A549 (cell line): ENCODE results near the gene PLPPR3. TPM values are rescaled to one million over a fixed set of nuclear protein-coding genes. Genes with fewer than 3 reads are reported as not detected.

Experiments
- ATAC-seq, 2 experiments: fragments of 200-7000 bp in 1 of 2; fragments of >200 bp in 1 of 2; cut with Nextera tagmentation in 1 of 2; cut with Tn5 transposase in 1 of 2; 3 replicates each; pipeline versions ENCODE4 v1.8.0 to v1.9.1; 2018 to 2020; ENCODE audit warnings: mild to moderate bottlenecking in 1 of 2, moderate library complexity in 1 of 2
- CTCF ChIA-PET: fragments of 300-600 bp; sonication (Branson Sonifier 250); formaldehyde crosslinking; extraction: SDS; loops from one replicate; lab custom pipeline; 2021; ENCODE audit warnings: antibody characterized with exemption, inconsistent platforms; lab: Yijun Ruan, JAX
- POLR2A ChIA-PET: fragments of 350-600 bp; formaldehyde crosslinking; extraction: SDS; loops from one replicate; lab custom pipeline; 2021; ENCODE audit warnings: antibody characterized with exemption, inconsistent platforms; lab: Yijun Ruan, JAX
- DNase-seq, 2 experiments: peaks; one replicate each; pipeline versions ENCODE4 v3.0.0 to v3.0.0-alpha.2; 2011 to 2016; ENCODE audit warnings: low read depth in 1 of 2, low spot score in 1 of 2
- FAIRE-seq: peaks from 2 replicates; lab custom pipeline; 2011; peaks lifted over from hg19 to GRCh38; lab: Jason Lieb, UNC
- H3K27ac ChIP-seq, 2 experiments: fragments of >200 bp; sonication (Bioruptor Twin); formaldehyde crosslinking; 3 replicates each; pipeline ENCODE4 v1.5.1; 2016 to 2017
- H3K4me1 ChIP-seq: fragments of >200 bp; sonication (Bioruptor Twin); formaldehyde crosslinking; 3 replicates; pipeline ENCODE4 v1.6.1; 2016
- H3K4me2 ChIP-seq: fragments of >200 bp; sonication (Bioruptor Twin); formaldehyde crosslinking; 3 replicates; pipeline ENCODE4 v1.6.1; 2016
- H3K4me3 ChIP-seq: fragments of >200 bp; sonication (Bioruptor Twin); formaldehyde crosslinking; 3 replicates; pipeline ENCODE4 v1.5.1; 2016
- H3K9me3 ChIP-seq: fragments of >200 bp; sonication (Bioruptor Twin); formaldehyde crosslinking; 3 replicates; pipeline ENCODE4 v1.6.1; 2016
- ATOH8 ChIP-seq: fragments of 250-450 bp; sonication (Bioruptor Pico); IDR thresholded peaks from 2 replicates; pipeline ENCODE4 v1.5.0; 2020; ENCODE audit warnings: low read depth, mild to moderate bottlenecking, moderate library complexity
- CBX8 ChIP-seq: fragments of 200-600 bp; sonication (generic); IDR thresholded peaks from 2 replicates; pipeline ENCODE4 v1.6.1; 2016
- CHD2 ChIP-seq: fragments of 150-350 bp; IDR thresholded peaks from 2 replicates; pipeline ENCODE4 v1.6.1; 2014; ENCODE audit warnings: low read length; ENCODE audit not compliant: partially characterized antibody
- EHF ChIP-seq: fragments of 250-450 bp; sonication (Bioruptor Pico); IDR thresholded peaks from 2 replicates; pipeline ENCODE4 v1.5.0; 2020; ENCODE audit warnings: mild to moderate bottlenecking
- FOSB ChIP-seq: fragments of 250-450 bp; sonication (Bioruptor Pico); IDR thresholded peaks from 2 replicates; pipeline ENCODE4 v1.5.0; 2020; ENCODE audit warnings: mild to moderate bottlenecking, moderate library complexity
- GATA3 ChIP-seq: IDR thresholded peaks from 2 replicates; pipeline ENCODE4 v1.6.1; 2012; ENCODE audit warnings: borderline replicate concordance
- JUN ChIP-seq, 2 experiments: fragments of >200 bp; sonication (Bioruptor Twin); formaldehyde crosslinking; IDR thresholded peaks; 2 replicates in 1 of 2; 3 replicates in 1 of 2; pipeline ENCODE4 v1.6.1; 2016 to 2017
- JUNB ChIP-seq: fragments of >200 bp; sonication (Bioruptor Twin); formaldehyde crosslinking; IDR thresholded peaks from 2 replicates; pipeline ENCODE4 v1.6.1; 2016
- KDM1A ChIP-seq: fragments of 200-600 bp; sonication (generic); IDR thresholded peaks from 2 replicates; pipeline ENCODE4 v1.6.1; 2016; ENCODE audit warnings: low read depth, mild to moderate bottlenecking
- NPAS2 ChIP-seq: fragments of 250-450 bp; sonication (Bioruptor Pico); IDR thresholded peaks from 2 replicates; pipeline ENCODE4 v1.8.0; 2022; ENCODE audit warnings: mild to moderate bottlenecking, moderate library complexity, borderline replicate concordance
- PHF8 ChIP-seq: fragments of 200-600 bp; sonication (generic); IDR thresholded peaks from 2 replicates; pipeline ENCODE4 v1.6.1; 2016; ENCODE audit warnings: low read depth, mild to moderate bottlenecking, antibody characterized with exemption, moderate library complexity, borderline replicate concordance
- RFX5 ChIP-seq: fragments of 450-650 bp; IDR thresholded peaks from 2 replicates; pipeline ENCODE4 v1.7.1; 2014; ENCODE audit warnings: antibody characterized with exemption, mild to moderate bottlenecking, moderate library complexity
- SMC3 ChIP-seq: fragments of >200 bp; sonication (Bioruptor Twin); formaldehyde crosslinking; IDR thresholded peaks from 3 replicates; pipeline ENCODE4 v1.6.1; 2018; ENCODE audit warnings: inconsistent platforms
- TFCP2L1 ChIP-seq: fragments of 250-450 bp; sonication (Bioruptor Pico); IDR thresholded peaks from 2 replicates; pipeline ENCODE4 v1.5.0; 2021; ENCODE audit warnings: mild to moderate bottlenecking
- ZFP36 ChIP-seq: fragments of 450-650 bp; IDR thresholded peaks from 2 replicates; pipeline ENCODE4 v1.6.1; 2014; ENCODE audit warnings: borderline replicate concordance; ENCODE audit not compliant: partially characterized antibody
- WGBS: methylation state at CpG from one replicate; pipeline ENCODE4 v1.1.6; 2017; ENCODE audit errors: missing lambda C conversion rate; 5-methylcytosine and 5-hydroxymethylcytosine counted together
- polyA plus RNA-seq, 4 experiments: library from polyadenylated mRNA; depleted of rRNA in 3 of 4; stranded (reverse); fragments of >200 nt; fragmentation: RNase III in 1 of 4; extraction: RNeasy Plus Mini Kit Qiagen cat#74134 plus additional on column Dnase treatment in 1 of 4; gene quantifications; 2 replicates in 3 of 4; 3 replicates in 1 of 4; pipeline ENCODE4 v1.2.3, GENCODE V29; 2011 to 2017
- small RNA-seq, 6 experiments: library from RNA; depleted of rRNA; stranded (forward); fragments of <200 nt; gene quantifications; one replicate each; pipeline ENCODE3, GENCODE V24; 2012
- TF ChIP-seq, protein P1 (sequence below): fragments of >200 bp; sonication (Bioruptor Twin); formaldehyde crosslinking; IDR thresholded peaks from 3 replicates; pipeline ENCODE4 v1.6.1; 2016
- TF ChIP-seq, protein P2 (sequence below): IDR thresholded peaks from 2 replicates; pipeline ENCODE4 v1.6.1; 2012

PLPPR3 gene
- polyA plus RNA-seq, 2 of the 4 experiments (the other 2 are of a cell fraction): 2.6 to 3.7 TPM

GRCh38 chr19:764301-764700 lies 57.5 kb downstream of the PLPPR3 start:
- DNase-seq (no peak), FAIRE-seq (no peak), ATAC-seq (0 out of 6 replicates have a peak, but pooled peaks of 1 of the 2 experiments have one; percentile 39)
- Histone ChIP-seq H3K4me1 (peaks cover 11% of the 10 kb centered on the region; the same call in 2 of the 3 replicates), H3K4me3 (no peak overlapping the region), H3K27ac (peak overlapping the region in 1 of 2 experiments; percentile 40; a peak in 2 of 6 replicates), H3K4me2 (no peak overlapping the region), H3K9me3 (no peaks in the 10 kb centered on the region)
- POLR2A ChIA-PET: interaction anchor here (3.1 kb wide), 1 partner anchor 12 kb away, joined by 15 read pairs; no protein-coding TSS in a partner anchor
- CTCF ChIA-PET: no interaction called here
- TF ChIP-seq EHF (CRISPR knock-in tag): no peak
- TF ChIP-seq GATA3: no peak
- no peak for TF ChIP-seq CHD2
- TF ChIP-seq, protein P1, sequence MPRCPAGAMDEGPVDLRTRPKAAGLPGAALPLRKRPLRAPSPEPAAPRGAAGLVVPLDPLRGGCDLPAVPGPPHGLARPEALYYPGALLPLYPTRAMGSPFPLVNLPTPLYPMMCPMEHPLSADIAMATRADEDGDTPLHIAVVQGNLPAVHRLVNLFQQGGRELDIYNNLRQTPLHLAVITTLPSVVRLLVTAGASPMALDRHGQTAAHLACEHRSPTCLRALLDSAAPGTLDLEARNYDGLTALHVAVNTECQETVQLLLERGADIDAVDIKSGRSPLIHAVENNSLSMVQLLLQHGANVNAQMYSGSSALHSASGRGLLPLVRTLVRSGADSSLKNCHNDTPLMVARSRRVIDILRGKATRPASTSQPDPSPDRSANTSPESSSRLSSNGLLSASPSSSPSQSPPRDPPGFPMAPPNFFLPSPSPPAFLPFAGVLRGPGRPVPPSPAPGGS: no peak
- no peak for TF ChIP-seq ATOH8 (CRISPR knock-in tag)
- TF ChIP-seq NPAS2 (CRISPR knock-in tag): no peak
- TF ChIP-seq TFCP2L1 (CRISPR knock-in tag): no peak
- 94% methylated on average over 9 of the region's 12 CpGs for WGBS

- H3K4me2 ChIP-seq: no peak overlapping the region
- no peak for FAIRE-seq
- H3K4me3 ChIP-seq: no peak overlapping the region
- POLR2A ChIA-PET: interaction anchor here (3.1 kb wide), 1 partner anchor 11 kb away, joined by 15 read pairs; no protein-coding TSS in a partner anchor
- TF ChIP-seq, protein P2, sequence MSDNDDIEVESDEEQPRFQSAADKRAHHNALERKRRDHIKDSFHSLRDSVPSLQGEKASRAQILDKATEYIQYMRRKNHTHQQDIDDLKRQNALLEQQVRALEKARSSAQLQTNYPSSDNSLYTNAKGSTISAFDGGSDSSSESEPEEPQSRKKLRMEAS: no peak
- TF ChIP-seq SMC3: no peak
- TF ChIP-seq ZFP36: peak; percentile 50
- no peak for TF ChIP-seq JUN (IDR thresholded peaks at IDR 0.05)
- TF ChIP-seq FOSB: no peak
- no peak for TF ChIP-seq JUNB
- no peak for TF ChIP-seq ATOH8 (CRISPR knock-in tag)
- no peak for TF ChIP-seq RFX5
- no peak for TF ChIP-seq CBX8
- TF ChIP-seq, all 56 proteins: peak for 1
- CTCF ChIA-PET: no interaction called here
- Histone ChIP-seq H3K4me1 (peaks cover 9% of the 10 kb centered on the region; the same call in 2 of the 3 replicates), H3K27ac (peak overlapping the region in 1 of 2 experiments; percentile 40; a peak in 2 of 6 replicates), H3K9me3 (peaks cover 2% of the 10 kb centered on the region; the same call in 1 of the 3 replicates)
- 92% methylated on average over 6 of the region's 6 CpGs for WGBS
- no peak for ATAC-seq
- DNase-seq: no peak
Observed at GRCh38 chr19:763869-764268, 57.9 kb downstream of the PLPPR3 start.

GRCh38 chr19:763181-763580 lies 58.6 kb downstream of the PLPPR3 start:
- FAIRE-seq: no peak
- POLR2A ChIA-PET: interaction anchor here (3.1 kb wide), 1 partner anchor 11 kb away, joined by 15 read pairs; no protein-coding TSS in a partner anchor

More at GRCh38 chr19:763181-763580, 58.6 kb downstream of the PLPPR3 start:
- no peak for DNase-seq
- Histone ChIP-seq H3K4me3 (no peak overlapping the region), H3K4me1 (peaks cover 2% of the 10 kb centered on the region; the same call in 1 of the 3 replicates), H3K4me2 (no peak overlapping the region), H3K9me3 (peaks cover 8% of the 10 kb centered on the region), H3K27ac (peak overlapping the region in 1 of 2 experiments; percentile 54; a peak in 2 of 6 replicates)
- TF ChIP-seq KDM1A (peak; percentile 72; the same call in 1 of the 2 replicates), PHF8 (no peak)
- 92% methylated on average over 10 of the region's 10 CpGs for WGBS
- no peak for ATAC-seq
- CTCF ChIA-PET: no interaction called here

Small RNAs within 50 kb of the gene (small RNA-seq; reads per million reads assigned to genes)
- 0 reads per million in 6 experiments for gene MIR3187

Other genes starting within 250 kb of the PLPPR3 start
- gene BSG, start 249.4 kb downstream of the PLPPR3 start, polyA plus RNA-seq (2011; rRNA removed): 237 and 285 TPM in 2 replicates
- gene BSG, start 249.4 kb downstream of the PLPPR3 start, polyA plus RNA-seq (2017; fragmentation: RNase III; extraction: RNeasy Plus Mini Kit Qiagen cat#74134 plus additional on column Dnase treatment): 528 to 583 TPM (median 579 TPM) in 3 replicates
- gene HCN2, start 232.1 kb downstream of the PLPPR3 start, polyA plus RNA-seq (2011; rRNA removed): 2.7 and 7.1 TPM in 2 replicates
- 23.2 to 24.8 TPM (median 24.7 TPM) in 3 replicates for gene HCN2, start 232.1 kb downstream of the PLPPR3 start, polyA plus RNA-seq (2017; fragmentation: RNase III; extraction: RNeasy Plus Mini Kit Qiagen cat#74134 plus additional on column Dnase treatment)
- gene POLRMT, start 188.4 kb downstream of the PLPPR3 start, polyA plus RNA-seq (2011; rRNA removed): 41.9 and 59.8 TPM in 2 replicates
- gene POLRMT, start 188.4 kb downstream of the PLPPR3 start, polyA plus RNA-seq (2017; fragmentation: RNase III; extraction: RNeasy Plus Mini Kit Qiagen cat#74134 plus additional on column Dnase treatment): 65.0 to 68.8 TPM (median 66.5 TPM) in 3 replicates
- 0.13 TPM in 1 of 2 replicates, not detected in the other for gene FGF22, start 182.1 kb downstream of the PLPPR3 start, polyA plus RNA-seq (2011; rRNA removed)
- 0.79 to 1.1 TPM (median 1.0 TPM) in 3 replicates for gene FGF22, start 182.1 kb downstream of the PLPPR3 start, polyA plus RNA-seq (2017; fragmentation: RNase III; extraction: RNeasy Plus Mini Kit Qiagen cat#74134 plus additional on column Dnase treatment)
- gene RNF126, start 158.7 kb downstream of the PLPPR3 start, polyA plus RNA-seq (2011; rRNA removed): 3.1 and 4.9 TPM in 2 replicates
- 35.0 to 36.3 TPM (median 35.4 TPM) in 3 replicates for gene RNF126, start 158.7 kb downstream of the PLPPR3 start, polyA plus RNA-seq (2017; fragmentation: RNase III; extraction: RNeasy Plus Mini Kit Qiagen cat#74134 plus additional on column Dnase treatment)
- 45.5 and 58.1 TPM in 2 replicates for gene FSTL3, start 145.6 kb downstream of the PLPPR3 start, polyA plus RNA-seq (2011; rRNA removed)
- gene FSTL3, start 145.6 kb downstream of the PLPPR3 start, polyA plus RNA-seq (2017; fragmentation: RNase III; extraction: RNeasy Plus Mini Kit Qiagen cat#74134 plus additional on column Dnase treatment): 110 to 131 TPM (median 118 TPM) in 3 replicates
- 0.10 TPM in 1 of 2 replicates, not detected in the other for gene PRSS57, start 126.5 kb downstream of the PLPPR3 start, polyA plus RNA-seq (2011; rRNA removed)
- gene PRSS57, start 126.5 kb downstream of the PLPPR3 start, polyA plus RNA-seq (2017; fragmentation: RNase III; extraction: RNeasy Plus Mini Kit Qiagen cat#74134 plus additional on column Dnase treatment): not detected in 3 replicates
- gene PALM, start 113.0 kb downstream of the PLPPR3 start, polyA plus RNA-seq (2011; rRNA removed): 2.0 and 3.0 TPM in 2 replicates
- gene PALM, start 113.0 kb downstream of the PLPPR3 start, polyA plus RNA-seq (2017; fragmentation: RNase III; extraction: RNeasy Plus Mini Kit Qiagen cat#74134 plus additional on column Dnase treatment): 11.4 to 17.5 TPM (median 15.7 TPM) in 3 replicates
- 38.3 and 46.5 TPM in 2 replicates for gene MISP, start 70.8 kb downstream of the PLPPR3 start, polyA plus RNA-seq (2011; rRNA removed)
- 56.9 to 62.7 TPM (median 61.4 TPM) in 3 replicates for gene MISP, start 70.8 kb downstream of the PLPPR3 start, polyA plus RNA-seq (2017; fragmentation: RNase III; extraction: RNeasy Plus Mini Kit Qiagen cat#74134 plus additional on column Dnase treatment)
- gene PTBP1, start 24.5 kb downstream of the PLPPR3 start, polyA plus RNA-seq (2011; rRNA removed): 144 and 207 TPM in 2 replicates
- gene PTBP1, start 24.5 kb downstream of the PLPPR3 start, polyA plus RNA-seq (2017; fragmentation: RNase III; extraction: RNeasy Plus Mini Kit Qiagen cat#74134 plus additional on column Dnase treatment): 264 to 299 TPM (median 285 TPM) in 3 replicates
- 0.15 and 0.31 TPM in 2 replicates for gene AZU1, start 5.9 kb upstream of the PLPPR3 start, polyA plus RNA-seq (2011; rRNA removed)
- gene AZU1, start 5.9 kb upstream of the PLPPR3 start, polyA plus RNA-seq (2017; fragmentation: RNase III; extraction: RNeasy Plus Mini Kit Qiagen cat#74134 plus additional on column Dnase treatment): 0.26 to 0.55 TPM (median 0.32 TPM) in 3 replicates
- gene PRTN3, start 19.0 kb upstream of the PLPPR3 start, polyA plus RNA-seq (2011; rRNA removed): 0.21 and 0.36 TPM in 2 replicates
- 0.18 to 0.39 TPM (median 0.24 TPM) in 3 replicates for gene PRTN3, start 19.0 kb upstream of the PLPPR3 start, polyA plus RNA-seq (2017; fragmentation: RNase III; extraction: RNeasy Plus Mini Kit Qiagen cat#74134 plus additional on column Dnase treatment)
- gene ELANE, start 30.3 kb upstream of the PLPPR3 start, polyA plus RNA-seq (2011; rRNA removed): 0.15 and 0.35 TPM in 2 replicates
- gene ELANE, start 30.3 kb upstream of the PLPPR3 start, polyA plus RNA-seq (2017; fragmentation: RNase III; extraction: RNeasy Plus Mini Kit Qiagen cat#74134 plus additional on column Dnase treatment): 0.14 to 0.15 TPM (median 0.15 TPM) in 3 replicates
- 7.6 TPM in 2 replicates for gene CFD, start 37.7 kb upstream of the PLPPR3 start, polyA plus RNA-seq (2011; rRNA removed)
- 13.8 to 14.8 TPM (median 14.3 TPM) in 3 replicates for gene CFD, start 37.7 kb upstream of the PLPPR3 start, polyA plus RNA-seq (2017; fragmentation: RNase III; extraction: RNeasy Plus Mini Kit Qiagen cat#74134 plus additional on column Dnase treatment)
- 8.0 TPM in 2 replicates for gene MED16, start 71.2 kb upstream of the PLPPR3 start, polyA plus RNA-seq (2011; rRNA removed)
- gene MED16, start 71.2 kb upstream of the PLPPR3 start, polyA plus RNA-seq (2017; fragmentation: RNase III; extraction: RNeasy Plus Mini Kit Qiagen cat#74134 plus additional on column Dnase treatment): 11.9 to 13.9 TPM (median 12.7 TPM) in 3 replicates
- gene RNU6-9, start 71.5 kb upstream of the PLPPR3 start, polyA plus RNA-seq (2011; rRNA removed): not detected in 2 replicates
- gene RNU6-9, start 71.5 kb upstream of the PLPPR3 start, polyA plus RNA-seq (2017; fragmentation: RNase III; extraction: RNeasy Plus Mini Kit Qiagen cat#74134 plus additional on column Dnase treatment): not detected in 3 replicates
- 16.9 and 22.7 TPM in 2 replicates for gene R3HDM4, start 91.3 kb upstream of the PLPPR3 start, polyA plus RNA-seq (2011; rRNA removed)
- 18.8 to 24.8 TPM (median 20.7 TPM) in 3 replicates for gene R3HDM4, start 91.3 kb upstream of the PLPPR3 start, polyA plus RNA-seq (2017; fragmentation: RNase III; extraction: RNeasy Plus Mini Kit Qiagen cat#74134 plus additional on column Dnase treatment)
- gene KISS1R, start 95.4 kb upstream of the PLPPR3 start, polyA plus RNA-seq (2011; rRNA removed): 0.05 and 0.14 TPM in 2 replicates
- gene KISS1R, start 95.4 kb upstream of the PLPPR3 start, polyA plus RNA-seq (2017; fragmentation: RNase III; extraction: RNeasy Plus Mini Kit Qiagen cat#74134 plus additional on column Dnase treatment): 0.18 to 0.79 TPM (median 0.38 TPM) in 3 replicates
- 3.3 and 3.4 TPM in 2 replicates for gene ARID3A, start 104.1 kb upstream of the PLPPR3 start, polyA plus RNA-seq (2011; rRNA removed)
- gene ARID3A, start 104.1 kb upstream of the PLPPR3 start, polyA plus RNA-seq (2017; fragmentation: RNase III; extraction: RNeasy Plus Mini Kit Qiagen cat#74134 plus additional on column Dnase treatment): 4.6 to 6.1 TPM (median 5.4 TPM) in 3 replicates
- gene WDR18, start 162.4 kb upstream of the PLPPR3 start, polyA plus RNA-seq (2011; rRNA removed): 22.2 and 23.8 TPM in 2 replicates
- 41.7 to 48.9 TPM (median 48.1 TPM) in 3 replicates for gene WDR18, start 162.4 kb upstream of the PLPPR3 start, polyA plus RNA-seq (2017; fragmentation: RNase III; extraction: RNeasy Plus Mini Kit Qiagen cat#74134 plus additional on column Dnase treatment)
- 0.65 and 0.67 TPM in 2 replicates for gene GRIN3B, start 178.5 kb upstream of the PLPPR3 start, polyA plus RNA-seq (2011; rRNA removed)
- gene GRIN3B, start 178.5 kb upstream of the PLPPR3 start, polyA plus RNA-seq (2017; fragmentation: RNase III; extraction: RNeasy Plus Mini Kit Qiagen cat#74134 plus additional on column Dnase treatment): 1.1 to 1.5 TPM (median 1.5 TPM) in 3 replicates
- 45.6 and 53.3 TPM in 2 replicates for gene TMEM259, start 199.2 kb upstream of the PLPPR3 start, polyA plus RNA-seq (2011; rRNA removed)
- gene TMEM259, start 199.2 kb upstream of the PLPPR3 start, polyA plus RNA-seq (2017; fragmentation: RNase III; extraction: RNeasy Plus Mini Kit Qiagen cat#74134 plus additional on column Dnase treatment): 71.1 to 82.2 TPM (median 78.3 TPM) in 3 replicates
- not detected in 2 replicates for gene RNU6-2, start 199.6 kb upstream of the PLPPR3 start, polyA plus RNA-seq (2011; rRNA removed)
- gene RNU6-2, start 199.6 kb upstream of the PLPPR3 start, polyA plus RNA-seq (2017; fragmentation: RNase III; extraction: RNeasy Plus Mini Kit Qiagen cat#74134 plus additional on column Dnase treatment): not detected in 3 replicates
- 31.7 and 32.2 TPM in 2 replicates for gene CNN2, start 204.7 kb upstream of the PLPPR3 start, polyA plus RNA-seq (2011; rRNA removed)
- 99.3 to 115 TPM (median 101 TPM) in 3 replicates for gene CNN2, start 204.7 kb upstream of the PLPPR3 start, polyA plus RNA-seq (2017; fragmentation: RNase III; extraction: RNeasy Plus Mini Kit Qiagen cat#74134 plus additional on column Dnase treatment)
- gene ABCA7, start 218.2 kb upstream of the PLPPR3 start, polyA plus RNA-seq (2011; rRNA removed): 5.0 and 6.6 TPM in 2 replicates
- gene ABCA7, start 218.2 kb upstream of the PLPPR3 start, polyA plus RNA-seq (2017; fragmentation: RNase III; extraction: RNeasy Plus Mini Kit Qiagen cat#74134 plus additional on column Dnase treatment): 8.8 to 13.5 TPM (median 12.6 TPM) in 3 replicates
- 0.48 and 1.2 TPM in 2 replicates for gene ARHGAP45, start 245.2 kb upstream of the PLPPR3 start, polyA plus RNA-seq (2011; rRNA removed)
- gene ARHGAP45, start 245.2 kb upstream of the PLPPR3 start, polyA plus RNA-seq (2017; fragmentation: RNase III; extraction: RNeasy Plus Mini Kit Qiagen cat#74134 plus additional on column Dnase treatment): 1.5 to 1.9 TPM (median 1.8 TPM) in 3 replicates